Fibroblast of pulmonary artery (primary cell): ENCODE data around the gene OSM.

Experiments
- DNase-seq: peaks from one replicate; pipeline ENCODE4 v3.0.0-alpha.2; 2010; ENCODE audit warnings: low read depth
- H3K4me3 ChIP-seq: replicated peaks from 2 replicates; pipeline ENCODE4 v1.5.1; 2011; ENCODE audit warnings: low read depth, mild to moderate bottlenecking, control low read depth, low read length, moderate library complexity
- CTCF ChIP-seq: IDR thresholded peaks from 2 replicates; pipeline ENCODE4 v1.5.1; 2011; ENCODE audit warnings: mild to moderate bottlenecking, control low read depth, low read length, inconsistent platforms; ENCODE audit errors: missing control alignments

Gene OSM

GRCh38 chr22:30230787-30231461 lies 35.7 kb downstream of the OSM start:
- no peak for TF ChIP-seq CTCF
- H3K4me3 ChIP-seq, result no peak overlapping the region

GRCh38 chr22:30230330-30230729 lies 36.3 kb downstream of the OSM start:
- no peak for DNase-seq
- TF ChIP-seq CTCF, result no peak

More at GRCh38 chr22:30230787-30231461, 35.7 kb downstream of the OSM start:
- no peak for DNase-seq

GRCh38 chr22:30228509-30229359 lies 37.9 kb downstream of the OSM start:
- H3K4me3 ChIP-seq, result no peak overlapping the region
- TF ChIP-seq CTCF, result no peak
- no peak for DNase-seq

More at GRCh38 chr22:30230330-30230729, 36.3 kb downstream of the OSM start:
- no peak overlapping the region for H3K4me3 ChIP-seq

GRCh38 chr22:30227438-30228228 lies 39.0 kb downstream of the OSM start:
- no peak for DNase-seq
- TF ChIP-seq CTCF, result no peak
- no peak overlapping the region for H3K4me3 ChIP-seq

- no peak for DNase-seq
- no peak for TF ChIP-seq CTCF
- H3K4me3 ChIP-seq, result no peak overlapping the region
Measured at GRCh38 chr22:30226192-30226832, 40.3 kb downstream of the OSM start.

- H3K4me3 ChIP-seq, result no peak overlapping the region
- TF ChIP-seq CTCF, result no peak
- DNase-seq, result no peak
Measured at GRCh38 chr22:30225220-30225927, 41.3 kb downstream of the OSM start.
